ENCODE data around the gene PDGFA. TPM values are rescaled to one million over a fixed set of nuclear protein-coding genes. Genes with fewer than 3 reads are reported as not detected.

Gene PDGFA
- total and polyA plus RNA-seq, 2 experiments from 2014 or later, result 35.6 to 43.1 TPM

DNA sequence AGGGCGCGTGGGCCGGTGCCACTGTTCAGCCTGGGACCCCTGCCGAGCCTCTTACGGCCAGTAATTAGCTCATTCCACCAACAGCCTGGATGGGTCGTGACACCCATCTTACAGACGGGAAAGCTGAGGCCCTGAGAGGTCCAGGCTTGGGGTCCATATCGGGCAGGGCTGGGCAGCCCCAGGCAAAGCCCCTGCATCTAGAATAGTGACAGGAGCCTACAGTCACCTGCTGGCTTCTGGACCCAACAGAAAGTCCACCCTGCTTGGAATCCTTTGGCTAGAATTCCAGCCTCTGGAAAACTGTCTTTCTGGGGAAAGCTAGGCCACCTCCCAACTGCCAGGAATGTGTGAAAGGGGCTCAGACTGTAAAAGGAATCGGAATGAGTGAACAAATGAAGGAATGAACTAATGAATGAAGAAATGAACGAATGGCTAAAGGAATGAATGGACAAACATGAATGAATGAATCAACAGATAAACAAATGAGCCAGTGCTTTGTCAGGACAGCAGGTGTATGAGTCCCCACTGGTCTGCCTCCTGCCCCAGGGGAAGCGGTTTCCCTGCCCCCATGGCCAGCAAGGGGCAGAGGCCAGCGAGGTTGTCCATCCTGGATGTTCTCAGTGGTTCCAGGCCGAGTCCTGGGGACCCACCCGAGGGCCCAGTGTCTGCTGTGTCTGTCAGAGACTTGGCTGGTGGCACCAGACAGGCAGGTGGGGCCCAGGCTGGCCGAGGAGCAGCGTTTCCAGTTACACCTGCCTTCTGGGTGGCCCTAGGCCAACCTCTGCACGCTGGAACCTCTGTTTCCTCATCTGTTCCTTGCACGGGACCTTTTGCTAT, 24.1 kb upstream of the PDGFA start:
- H3K4me1 Mint-ChIP-seq, result peaks cover 4% of the 10 kb centered on the region
- no peak for TF ChIP-seq NANOG (IDR thresholded peaks at IDR 0.05; ENCODE audit: borderline replicate concordance)
- TF ChIP-seq, protein P1, sequence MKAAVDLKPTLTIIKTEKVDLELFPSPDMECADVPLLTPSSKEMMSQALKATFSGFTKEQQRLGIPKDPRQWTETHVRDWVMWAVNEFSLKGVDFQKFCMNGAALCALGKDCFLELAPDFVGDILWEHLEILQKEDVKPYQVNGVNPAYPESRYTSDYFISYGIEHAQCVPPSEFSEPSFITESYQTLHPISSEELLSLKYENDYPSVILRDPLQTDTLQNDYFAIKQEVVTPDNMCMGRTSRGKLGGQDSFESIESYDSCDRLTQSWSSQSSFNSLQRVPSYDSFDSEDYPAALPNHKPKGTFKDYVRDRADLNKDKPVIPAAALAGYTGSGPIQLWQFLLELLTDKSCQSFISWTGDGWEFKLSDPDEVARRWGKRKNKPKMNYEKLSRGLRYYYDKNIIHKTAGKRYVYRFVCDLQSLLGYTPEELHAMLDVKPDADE (IDR thresholded peaks at IDR 0.05), result no peak
- no peak for TF ChIP-seq ZNF331 (CRISPR knock-in tag; IDR thresholded peaks at IDR 0.05; ENCODE audit: low read depth)
- no peak for TF ChIP-seq EZH2 (IDR thresholded peaks at IDR 0.05; ENCODE audit: low read depth, unreplicated experiment)
- TF ChIP-seq ZNF114 (CRISPR knock-in tag; IDR thresholded peaks at IDR 0.05), result no peak
- no peak for TF ChIP-seq JUNB (IDR thresholded peaks at IDR 0.05; ENCODE audit: unreplicated experiment)
- no peak for TF ChIP-seq POLR2AphosphoS5 (IDR thresholded peaks at IDR 0.05; ENCODE audit: low read depth)
- TF ChIP-seq, protein P2, sequence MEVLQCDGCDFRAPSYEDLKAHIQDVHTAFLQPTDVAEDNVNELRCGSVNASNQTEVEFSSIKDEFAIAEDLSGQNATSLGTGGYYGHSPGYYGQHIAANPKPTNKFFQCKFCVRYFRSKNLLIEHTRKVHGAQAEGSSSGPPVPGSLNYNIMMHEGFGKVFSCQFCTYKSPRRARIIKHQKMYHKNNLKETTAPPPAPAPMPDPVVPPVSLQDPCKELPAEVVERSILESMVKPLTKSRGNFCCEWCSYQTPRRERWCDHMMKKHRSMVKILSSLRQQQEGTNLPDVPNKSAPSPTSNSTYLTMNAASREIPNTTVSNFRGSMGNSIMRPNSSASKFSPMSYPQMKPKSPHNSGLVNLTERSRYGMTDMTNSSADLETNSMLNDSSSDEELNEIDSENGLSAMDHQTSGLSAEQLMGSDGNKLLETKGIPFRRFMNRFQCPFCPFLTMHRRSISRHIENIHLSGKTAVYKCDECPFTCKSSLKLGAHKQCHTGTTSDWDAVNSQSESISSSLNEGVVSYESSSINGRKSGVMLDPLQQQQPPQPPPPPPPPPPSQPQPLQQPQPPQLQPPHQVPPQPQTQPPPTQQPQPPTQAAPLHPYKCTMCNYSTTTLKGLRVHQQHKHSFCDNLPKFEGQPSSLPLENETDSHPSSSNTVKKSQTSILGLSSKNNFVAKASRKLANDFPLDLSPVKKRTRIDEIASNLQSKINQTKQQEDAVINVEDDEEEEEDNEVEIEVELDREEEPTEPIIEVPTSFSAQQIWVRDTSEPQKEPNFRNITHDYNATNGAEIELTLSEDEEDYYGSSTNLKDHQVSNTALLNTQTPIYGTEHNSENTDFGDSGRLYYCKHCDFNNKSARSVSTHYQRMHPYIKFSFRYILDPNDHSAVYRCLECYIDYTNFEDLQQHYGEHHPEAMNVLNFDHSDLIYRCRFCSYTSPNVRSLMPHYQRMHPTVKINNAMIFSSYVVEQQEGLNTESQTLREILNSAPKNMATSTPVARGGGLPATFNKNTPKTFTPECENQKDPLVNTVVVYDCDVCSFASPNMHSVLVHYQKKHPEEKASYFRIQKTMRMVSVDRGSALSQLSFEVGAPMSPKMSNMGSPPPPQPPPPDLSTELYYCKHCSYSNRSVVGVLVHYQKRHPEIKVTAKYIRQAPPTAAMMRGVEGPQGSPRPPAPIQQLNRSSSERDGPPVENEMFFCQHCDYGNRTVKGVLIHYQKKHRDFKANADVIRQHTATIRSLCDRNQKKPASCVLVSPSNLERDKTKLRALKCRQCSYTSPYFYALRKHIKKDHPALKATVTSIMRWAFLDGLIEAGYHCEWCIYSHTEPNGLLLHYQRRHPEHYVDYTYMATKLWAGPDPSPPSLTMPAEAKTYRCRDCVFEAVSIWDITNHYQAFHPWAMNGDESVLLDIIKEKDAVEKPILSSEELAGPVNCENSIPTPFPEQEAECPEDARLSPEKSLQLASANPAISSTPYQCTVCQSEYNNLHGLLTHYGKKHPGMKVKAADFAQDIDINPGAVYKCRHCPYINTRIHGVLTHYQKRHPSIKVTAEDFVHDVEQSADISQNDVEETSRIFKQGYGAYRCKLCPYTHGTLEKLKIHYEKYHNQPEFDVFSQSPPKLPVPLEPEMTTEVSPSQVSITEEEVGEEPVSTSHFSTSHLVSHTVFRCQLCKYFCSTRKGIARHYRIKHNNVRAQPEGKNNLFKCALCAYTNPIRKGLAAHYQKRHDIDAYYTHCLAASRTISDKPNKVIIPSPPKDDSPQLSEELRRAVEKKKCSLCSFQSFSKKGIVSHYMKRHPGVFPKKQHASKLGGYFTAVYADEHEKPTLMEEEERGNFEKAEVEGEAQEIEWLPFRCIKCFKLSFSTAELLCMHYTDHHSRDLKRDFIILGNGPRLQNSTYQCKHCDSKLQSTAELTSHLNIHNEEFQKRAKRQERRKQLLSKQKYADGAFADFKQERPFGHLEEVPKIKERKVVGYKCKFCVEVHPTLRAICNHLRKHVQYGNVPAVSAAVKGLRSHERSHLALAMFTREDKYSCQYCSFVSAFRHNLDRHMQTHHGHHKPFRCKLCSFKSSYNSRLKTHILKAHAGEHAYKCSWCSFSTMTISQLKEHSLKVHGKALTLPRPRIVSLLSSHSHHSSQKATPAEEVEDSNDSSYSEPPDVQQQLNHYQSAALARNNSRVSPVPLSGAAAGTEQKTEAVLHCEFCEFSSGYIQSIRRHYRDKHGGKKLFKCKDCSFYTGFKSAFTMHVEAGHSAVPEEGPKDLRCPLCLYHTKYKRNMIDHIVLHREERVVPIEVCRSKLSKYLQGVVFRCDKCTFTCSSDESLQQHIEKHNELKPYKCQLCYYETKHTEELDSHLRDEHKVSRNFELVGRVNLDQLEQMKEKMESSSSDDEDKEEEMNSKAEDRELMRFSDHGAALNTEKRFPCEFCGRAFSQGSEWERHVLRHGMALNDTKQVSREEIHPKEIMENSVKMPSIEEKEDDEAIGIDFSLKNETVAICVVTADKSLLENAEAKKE (CRISPR knock-in tag; IDR thresholded peaks at IDR 0.05), result no peak
- TF ChIP-seq CREB1 (CRISPR knock-in tag; IDR thresholded peaks at IDR 0.05; ENCODE audit: low read depth), result no peak
- TF ChIP-seq, protein P3, sequence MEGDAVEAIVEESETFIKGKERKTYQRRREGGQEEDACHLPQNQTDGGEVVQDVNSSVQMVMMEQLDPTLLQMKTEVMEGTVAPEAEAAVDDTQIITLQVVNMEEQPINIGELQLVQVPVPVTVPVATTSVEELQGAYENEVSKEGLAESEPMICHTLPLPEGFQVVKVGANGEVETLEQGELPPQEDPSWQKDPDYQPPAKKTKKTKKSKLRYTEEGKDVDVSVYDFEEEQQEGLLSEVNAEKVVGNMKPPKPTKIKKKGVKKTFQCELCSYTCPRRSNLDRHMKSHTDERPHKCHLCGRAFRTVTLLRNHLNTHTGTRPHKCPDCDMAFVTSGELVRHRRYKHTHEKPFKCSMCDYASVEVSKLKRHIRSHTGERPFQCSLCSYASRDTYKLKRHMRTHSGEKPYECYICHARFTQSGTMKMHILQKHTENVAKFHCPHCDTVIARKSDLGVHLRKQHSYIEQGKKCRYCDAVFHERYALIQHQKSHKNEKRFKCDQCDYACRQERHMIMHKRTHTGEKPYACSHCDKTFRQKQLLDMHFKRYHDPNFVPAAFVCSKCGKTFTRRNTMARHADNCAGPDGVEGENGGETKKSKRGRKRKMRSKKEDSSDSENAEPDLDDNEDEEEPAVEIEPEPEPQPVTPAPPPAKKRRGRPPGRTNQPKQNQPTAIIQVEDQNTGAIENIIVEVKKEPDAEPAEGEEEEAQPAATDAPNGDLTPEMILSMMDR (conservative IDR thresholded peaks at IDR 0.05; ENCODE audit: low read depth in 2 of 2), result no peak
- TF ChIP-seq, protein P4, sequence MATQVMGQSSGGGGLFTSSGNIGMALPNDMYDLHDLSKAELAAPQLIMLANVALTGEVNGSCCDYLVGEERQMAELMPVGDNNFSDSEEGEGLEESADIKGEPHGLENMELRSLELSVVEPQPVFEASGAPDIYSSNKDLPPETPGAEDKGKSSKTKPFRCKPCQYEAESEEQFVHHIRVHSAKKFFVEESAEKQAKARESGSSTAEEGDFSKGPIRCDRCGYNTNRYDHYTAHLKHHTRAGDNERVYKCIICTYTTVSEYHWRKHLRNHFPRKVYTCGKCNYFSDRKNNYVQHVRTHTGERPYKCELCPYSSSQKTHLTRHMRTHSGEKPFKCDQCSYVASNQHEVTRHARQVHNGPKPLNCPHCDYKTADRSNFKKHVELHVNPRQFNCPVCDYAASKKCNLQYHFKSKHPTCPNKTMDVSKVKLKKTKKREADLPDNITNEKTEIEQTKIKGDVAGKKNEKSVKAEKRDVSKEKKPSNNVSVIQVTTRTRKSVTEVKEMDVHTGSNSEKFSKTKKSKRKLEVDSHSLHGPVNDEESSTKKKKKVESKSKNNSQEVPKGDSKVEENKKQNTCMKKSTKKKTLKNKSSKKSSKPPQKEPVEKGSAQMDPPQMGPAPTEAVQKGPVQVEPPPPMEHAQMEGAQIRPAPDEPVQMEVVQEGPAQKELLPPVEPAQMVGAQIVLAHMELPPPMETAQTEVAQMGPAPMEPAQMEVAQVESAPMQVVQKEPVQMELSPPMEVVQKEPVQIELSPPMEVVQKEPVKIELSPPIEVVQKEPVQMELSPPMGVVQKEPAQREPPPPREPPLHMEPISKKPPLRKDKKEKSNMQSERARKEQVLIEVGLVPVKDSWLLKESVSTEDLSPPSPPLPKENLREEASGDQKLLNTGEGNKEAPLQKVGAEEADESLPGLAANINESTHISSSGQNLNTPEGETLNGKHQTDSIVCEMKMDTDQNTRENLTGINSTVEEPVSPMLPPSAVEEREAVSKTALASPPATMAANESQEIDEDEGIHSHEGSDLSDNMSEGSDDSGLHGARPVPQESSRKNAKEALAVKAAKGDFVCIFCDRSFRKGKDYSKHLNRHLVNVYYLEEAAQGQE (IDR thresholded peaks at IDR 0.05; ENCODE audit: unreplicated experiment), result no peak
- TF ChIP-seq EZH2phosphoT487 (IDR thresholded peaks at IDR 0.05; ENCODE audit: unreplicated experiment), result no peak
- TF ChIP-seq STAT1 (IDR thresholded peaks at IDR 0.05; ENCODE audit: unreplicated experiment), result no peak

More for the DNA sequence above, 24.1 kb upstream of the PDGFA start:
- no peak overlapping the region for H3K4me2 ChIP-seq
- peaks cover 4% of the 10 kb centered on the region; the same call in 1 of the 3 replicates for H3K9me3 Mint-ChIP-seq
- no peak overlapping the region for H3K4me3 ChIP-seq
- H3K4me3 Mint-ChIP-seq, result no peak overlapping the region
- H3K27me3 ChIP-seq (ENCODE audit: insufficient read depth), result no peaks in the 10 kb centered on the region
- H3K9me2 ChIP-seq (ENCODE audit: insufficient read depth), result no peaks in the 10 kb centered on the region
- no peak for ATAC-seq
- no peak for DNase-seq (ENCODE audit: low spot score)
- peaks cover 5% of the 10 kb centered on the region; the same call in 2 of the 3 replicates for H3K36me3 Mint-ChIP-seq (ENCODE audit: low read depth)
- H3K27ac Mint-ChIP-seq, result no peak overlapping the region
- H4K20me1 ChIP-seq (replicated peaks; ENCODE audit: insufficient read depth), result no peaks in the 10 kb centered on the region
- H3K4me1 ChIP-seq (ENCODE audit: insufficient read depth), result no peaks in the 10 kb centered on the region
- no peak overlapping the region for H2AFZ ChIP-seq
- H3K79me2 ChIP-seq (replicated peaks; ENCODE audit: insufficient read depth), result no peaks in the 10 kb centered on the region
- H3K36me3 ChIP-seq (ENCODE audit: insufficient read depth), result no peaks in the 10 kb centered on the region
- no peak overlapping the region for H3K27ac ChIP-seq (ENCODE audit: low read depth)
- H3F3A ChIP-seq (replicated peaks; ENCODE audit: low read depth), result no peaks in the 10 kb centered on the region
- H3K27me3 Mint-ChIP-seq (ENCODE audit: insufficient read depth, low read depth, poor library complexity), result peaks cover 12% of the 10 kb centered on the region

Measured in GM23338 (cell line).